Activated CD4-positive, alpha-beta T cell treated with anti-CD3 and anti-CD28 coated beads, Interleukin-2, amount 50 U/mL, for 24 hours (primary cell): Measurements from ENCODE around the gene ANXA5.

Source experiments
- DNase-seq, 2 donors: peaks; one replicate each; pipeline ENCODE4 v3.0.0-alpha.2; 2020; ENCODE audit warnings: low read depth in 1 of 2, low spot score in 1 of 2

The ANXA5 gene

DNA sequence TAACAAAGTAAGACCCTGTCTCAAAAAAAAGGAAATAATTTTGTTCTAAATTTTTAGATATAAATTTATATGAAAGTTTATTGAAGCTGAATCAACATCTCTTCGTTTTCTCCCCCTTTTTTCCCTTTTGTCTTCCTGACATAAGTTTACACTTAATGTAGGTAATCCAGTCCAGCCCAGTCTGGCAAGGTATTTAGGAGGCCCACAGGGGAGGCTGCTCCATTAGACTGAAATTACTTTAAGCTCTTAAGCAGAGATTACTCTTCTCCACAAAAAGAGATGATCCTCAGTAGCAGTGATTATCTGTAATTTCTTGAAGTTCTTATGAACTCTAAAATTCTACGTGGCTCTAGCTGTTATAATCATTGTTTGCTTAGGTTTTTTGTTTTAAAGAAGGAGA, 46.0 kb downstream of the ANXA5 start:
- no peak for DNase-seq

DNA sequence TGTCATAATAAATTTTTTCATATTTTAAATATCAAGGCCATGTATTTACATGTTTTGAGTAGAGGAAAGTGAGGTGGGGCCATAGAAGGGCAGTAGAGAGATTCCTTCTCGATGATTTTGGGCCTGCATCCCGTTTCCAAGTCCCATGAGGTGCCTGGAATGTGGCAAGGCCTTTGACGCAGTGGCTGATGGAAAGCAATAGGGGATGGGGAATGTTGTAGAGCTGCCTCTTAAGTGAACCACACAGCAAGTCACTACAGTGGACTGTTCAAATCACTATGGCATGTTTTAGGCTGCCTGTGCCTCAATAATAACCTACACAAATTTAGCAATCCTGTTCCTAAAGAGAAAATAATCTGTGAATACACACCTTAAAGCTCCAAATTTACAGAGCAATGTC, 48.3 kb downstream of the ANXA5 start:
- no peak for DNase-seq

DNA sequence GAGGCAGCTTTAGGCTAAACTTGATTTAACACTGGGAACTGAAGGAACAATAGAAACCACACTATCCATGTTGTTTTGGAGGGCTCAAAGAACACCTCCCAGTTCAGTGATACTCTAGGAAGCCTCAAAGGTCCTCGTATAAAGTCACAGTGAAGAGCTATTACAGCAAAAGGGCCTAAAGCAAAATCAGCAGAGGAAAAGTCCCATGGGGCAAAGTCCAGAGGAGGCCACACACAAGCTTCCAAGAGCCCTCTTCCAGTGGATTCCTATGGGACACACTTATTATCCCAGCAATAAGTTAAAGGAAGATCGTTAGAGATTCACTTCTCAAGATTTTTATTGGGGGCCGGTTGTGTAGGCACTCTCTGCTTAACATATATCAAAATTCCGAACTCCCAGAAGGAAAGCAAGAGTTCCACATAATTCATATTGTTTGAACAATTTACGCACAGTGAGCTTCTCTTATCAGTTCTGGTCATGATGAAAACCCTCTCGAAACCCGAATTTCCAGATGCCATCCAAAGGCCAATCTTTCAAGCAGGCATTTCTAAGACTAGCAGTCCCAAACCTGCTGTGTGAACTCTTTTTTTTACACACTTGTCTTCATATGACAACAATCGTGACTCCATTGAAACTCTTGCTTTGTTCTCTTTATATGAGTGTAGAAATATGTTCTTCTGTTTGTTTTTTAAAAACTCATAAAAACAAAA, 53.7 kb downstream of the ANXA5 start:
- no peak for DNase-seq

DNA sequence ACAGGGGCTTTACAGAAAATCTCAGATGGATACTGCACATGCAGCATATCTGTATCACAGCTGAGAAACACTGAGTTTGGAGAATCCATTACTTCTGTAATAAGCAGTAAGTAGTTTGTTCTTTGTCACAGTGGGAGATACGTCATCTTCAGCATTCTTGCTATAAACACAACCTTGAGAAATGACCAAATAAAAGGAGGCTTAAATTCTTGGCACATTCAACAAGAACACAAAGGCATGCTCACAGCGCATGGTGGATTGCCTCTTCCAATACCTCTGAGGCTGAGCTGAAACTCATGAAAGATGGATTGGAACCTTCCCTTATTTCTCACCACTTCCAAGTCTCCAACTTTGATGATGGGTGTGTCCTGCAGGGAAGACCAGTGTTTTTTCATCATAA, 54.5 kb downstream of the ANXA5 start:
- no peak for DNase-seq

DNA sequence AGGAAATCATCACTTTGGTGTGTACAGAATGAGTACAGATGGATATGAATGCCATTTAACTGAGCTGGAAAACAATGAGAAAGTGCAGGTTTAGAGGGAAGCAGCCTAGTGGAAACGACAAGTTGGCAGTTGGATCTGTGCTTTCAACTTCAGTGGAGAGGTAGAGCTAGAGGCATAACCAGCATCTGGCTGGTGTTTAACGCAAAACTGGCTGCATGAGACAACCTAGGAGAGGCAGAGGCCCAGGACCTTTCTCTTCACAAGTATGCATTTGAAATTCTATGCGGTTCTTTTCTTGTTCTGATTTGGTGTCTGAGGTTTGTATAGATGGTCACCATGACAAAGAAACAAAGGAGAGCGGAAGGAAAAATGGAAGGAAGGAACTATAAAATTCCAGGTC, 63.1 kb downstream of the ANXA5 start:
- no peak for DNase-seq

DNA sequence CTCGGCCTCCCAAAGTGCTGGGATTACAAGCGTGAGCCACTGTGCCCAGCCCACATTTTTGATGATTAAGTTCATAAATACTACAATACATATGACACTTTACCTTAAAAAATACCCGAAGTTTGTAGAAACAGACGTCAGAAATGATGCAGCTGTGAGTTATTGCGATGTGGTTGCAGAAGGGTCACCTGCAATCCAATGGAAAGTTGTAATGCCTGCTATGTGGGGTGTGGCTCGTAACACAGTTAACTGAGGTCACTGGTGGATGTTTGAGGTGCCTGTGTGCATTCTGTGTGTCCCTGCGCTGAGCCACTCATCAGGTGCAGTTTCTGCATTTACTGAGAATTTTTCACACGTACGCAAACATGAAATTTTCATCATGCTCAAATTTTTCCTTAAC, 64.1 kb downstream of the ANXA5 start:
- no peak for DNase-seq
